ENCODE results near the gene RBSN. TPM values are rescaled to one million over a fixed set of nuclear protein-coding genes. Genes with fewer than 3 reads are reported as not detected.

The RBSN gene
- total RNA-seq, 4 donors from 2014 or later = 45.0 to 56.1 (median 52.0) TPM

DNA sequence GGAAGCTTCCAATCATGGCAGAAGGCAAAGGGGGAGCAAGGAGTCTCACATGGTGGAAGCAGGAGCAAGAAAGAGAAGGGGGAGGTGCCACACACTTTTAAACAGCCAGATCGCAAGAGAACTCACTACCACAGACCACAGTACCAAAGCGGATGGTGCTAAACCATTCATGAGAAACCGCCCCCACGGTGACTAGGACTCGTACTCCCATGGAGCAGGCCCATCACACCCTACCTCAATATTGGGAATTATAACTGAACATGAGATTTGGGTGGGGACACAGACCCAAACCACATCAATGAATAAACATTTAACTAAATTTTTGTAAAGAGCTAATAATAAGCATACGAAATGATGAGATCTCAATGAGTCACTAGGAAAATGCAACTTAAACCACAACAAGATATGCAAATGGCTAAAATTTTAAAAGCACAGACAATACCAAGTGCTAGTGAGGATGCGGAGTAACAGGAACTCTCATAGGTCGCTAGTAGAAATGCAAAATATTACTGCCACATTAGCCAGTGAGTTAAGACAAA is 43.9 kb downstream of the RBSN start:
- H3K4me1 ChIP-seq = no peaks in the 10 kb centered on the region
- no peaks in the 10 kb centered on the region for H3K9me3 ChIP-seq
- intact Hi-C loops (cut with DNase I) = loop anchor here (10.0 kb wide), 1 partner anchor 130 kb away; no protein-coding TSS in a partner anchor
- H3K27me3 ChIP-seq = no peaks in the 10 kb centered on the region
- peaks cover 31 to 42% of the 10 kb centered on the region in 2 donors for H3K36me3 ChIP-seq
- DNase-seq = no peak
- WGBS, 2 donors = 93 to 95% methylated on average over 8 of the region's 8 CpGs
- TF ChIP-seq POLR2A (IDR thresholded peaks at IDR 0.05) = no peak
- TF ChIP-seq, protein P1, sequence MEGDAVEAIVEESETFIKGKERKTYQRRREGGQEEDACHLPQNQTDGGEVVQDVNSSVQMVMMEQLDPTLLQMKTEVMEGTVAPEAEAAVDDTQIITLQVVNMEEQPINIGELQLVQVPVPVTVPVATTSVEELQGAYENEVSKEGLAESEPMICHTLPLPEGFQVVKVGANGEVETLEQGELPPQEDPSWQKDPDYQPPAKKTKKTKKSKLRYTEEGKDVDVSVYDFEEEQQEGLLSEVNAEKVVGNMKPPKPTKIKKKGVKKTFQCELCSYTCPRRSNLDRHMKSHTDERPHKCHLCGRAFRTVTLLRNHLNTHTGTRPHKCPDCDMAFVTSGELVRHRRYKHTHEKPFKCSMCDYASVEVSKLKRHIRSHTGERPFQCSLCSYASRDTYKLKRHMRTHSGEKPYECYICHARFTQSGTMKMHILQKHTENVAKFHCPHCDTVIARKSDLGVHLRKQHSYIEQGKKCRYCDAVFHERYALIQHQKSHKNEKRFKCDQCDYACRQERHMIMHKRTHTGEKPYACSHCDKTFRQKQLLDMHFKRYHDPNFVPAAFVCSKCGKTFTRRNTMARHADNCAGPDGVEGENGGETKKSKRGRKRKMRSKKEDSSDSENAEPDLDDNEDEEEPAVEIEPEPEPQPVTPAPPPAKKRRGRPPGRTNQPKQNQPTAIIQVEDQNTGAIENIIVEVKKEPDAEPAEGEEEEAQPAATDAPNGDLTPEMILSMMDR (IDR thresholded peaks at IDR 0.05) = no peak
- no peak overlapping the region for H3K4me3 ChIP-seq (replicated peaks in 1 of 3)
- H3K27ac ChIP-seq = no peak overlapping the region

DNA sequence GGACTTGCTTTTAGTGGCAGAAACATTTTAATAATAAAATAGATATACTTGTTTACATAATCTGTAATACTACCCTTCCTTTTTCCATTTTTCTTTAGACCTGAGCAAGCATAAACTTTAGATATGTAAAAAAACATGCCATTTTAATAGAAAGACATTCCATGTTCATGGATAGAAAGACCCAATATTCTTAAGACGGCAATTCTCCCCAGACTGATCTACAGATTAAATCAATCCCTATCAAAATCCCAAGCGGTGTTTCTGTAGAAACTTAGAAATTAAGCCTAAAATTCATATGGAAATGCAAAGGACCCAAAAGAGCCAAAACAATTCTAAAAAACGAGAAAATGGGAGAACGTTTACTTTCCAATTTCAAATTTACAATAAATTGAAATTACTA is 45.4 kb downstream of the RBSN start:
- intact Hi-C loops (cut with DNase I) = loop anchor here (10.0 kb wide), 1 partner anchor 129 kb away; no protein-coding TSS in a partner anchor
- WGBS, 2 donors = 97% methylated on average over 4 of the region's 4 CpGs
- Histone ChIP-seq H3K9me3 (no peaks in the 10 kb centered on the region), H3K4me1 (no peaks in the 10 kb centered on the region), H3K36me3 (peaks cover 37 to 47% of the 10 kb centered on the region in 2 donors), H3K27ac (no peak overlapping the region), H3K4me3 (replicated peaks in 1 of 3) (no peak overlapping the region), H3K27me3 (no peaks in the 10 kb centered on the region)
- DNase-seq = no peak
- TF ChIP-seq POLR2A (IDR thresholded peaks at IDR 0.05) = no peak
- TF ChIP-seq, protein P1 (IDR thresholded peaks at IDR 0.05) = no peak

DNA sequence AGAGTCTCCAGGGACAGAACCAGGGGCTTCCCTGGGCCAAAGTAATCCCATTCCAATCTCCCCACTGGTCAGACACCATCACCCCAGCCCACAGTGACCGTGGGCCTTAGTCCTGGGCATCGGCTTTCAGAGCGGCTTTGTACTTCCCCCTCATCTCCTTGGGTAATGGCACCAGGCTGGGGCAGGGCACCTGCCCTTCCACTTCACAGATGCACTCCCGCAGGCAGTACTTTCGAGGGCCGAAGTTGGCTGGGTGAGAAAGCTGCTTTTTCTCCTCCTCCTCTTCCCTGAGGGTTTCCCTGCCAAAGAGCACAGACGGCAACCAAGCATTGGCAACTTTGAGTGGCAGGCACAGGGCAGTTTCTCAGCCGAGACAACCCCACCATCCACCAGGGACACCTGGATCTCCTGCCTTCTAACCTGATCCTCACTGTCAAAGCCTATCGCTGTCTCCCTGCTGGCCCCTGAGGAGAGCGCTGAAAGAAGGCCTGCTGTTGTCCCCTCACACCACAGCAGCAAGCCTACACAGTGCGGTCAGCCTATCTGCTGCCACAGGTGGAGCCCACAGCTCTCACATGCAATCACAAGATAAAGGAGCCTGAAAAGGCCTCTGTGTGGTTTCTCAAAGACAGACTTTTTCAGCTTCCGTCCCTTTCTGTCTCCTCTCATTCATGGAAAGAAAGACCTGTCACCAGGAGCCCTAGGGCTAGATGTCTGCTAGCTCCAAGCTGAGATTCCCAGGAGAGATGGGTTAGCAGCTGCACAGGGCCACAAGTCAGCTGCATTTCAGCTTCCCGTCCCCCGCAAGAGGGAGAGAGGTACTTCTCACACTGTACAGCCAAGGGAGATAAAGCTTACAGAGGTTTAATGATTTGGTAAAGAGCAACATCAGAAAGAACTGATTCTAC is 46.4 kb downstream of the RBSN start:
- intact Hi-C loops (cut with DNase I) = loop anchor here (10.0 kb wide), 1 partner anchor 128 kb away; no protein-coding TSS in a partner anchor
- no peak for DNase-seq
- Histone ChIP-seq H3K36me3 (peaks cover 38 to 47% of the 10 kb centered on the region in 2 donors), H3K27me3 (no peaks in the 10 kb centered on the region), H3K27ac (no peak overlapping the region), H3K4me3 (replicated peaks in 1 of 3) (no peak overlapping the region), H3K9me3 (no peaks in the 10 kb centered on the region), H3K4me1 (no peaks in the 10 kb centered on the region)
- TF ChIP-seq POLR2A (IDR thresholded peaks at IDR 0.05) = no peak
- TF ChIP-seq, protein P1 (IDR thresholded peaks at IDR 0.05) = no peak
- WGBS, 2 donors = 89 to 95% methylated on average over 13 to 14 of the region's 14 CpGs

DNA sequence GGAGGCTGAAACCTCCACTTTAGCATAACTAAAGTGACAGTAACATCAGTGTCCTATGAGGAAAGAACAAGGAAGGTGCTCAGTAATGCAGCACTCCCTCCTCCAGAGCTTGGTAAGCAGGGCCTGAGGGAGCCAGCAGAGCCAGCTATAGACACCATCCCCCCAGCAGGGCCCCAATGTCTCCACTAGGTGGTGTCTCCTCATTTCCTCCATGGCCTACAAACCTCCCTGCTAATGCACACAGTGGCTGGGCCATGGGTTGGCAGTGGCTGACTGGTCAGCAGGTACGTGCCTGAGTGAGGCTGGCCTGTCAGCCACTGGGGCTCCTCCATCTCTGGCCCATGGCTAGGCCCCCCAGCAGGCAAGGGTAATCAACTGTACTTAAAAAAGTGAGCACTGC is 47.4 kb downstream of the RBSN start:
- H3K27ac ChIP-seq = no peak overlapping the region
- no peaks in the 10 kb centered on the region for H3K9me3 ChIP-seq
- H3K4me1 ChIP-seq = no peaks in the 10 kb centered on the region
- peak; percentile 40 to 46 for DNase-seq
- H3K4me3 ChIP-seq (replicated peaks in 1 of 3) = no peak overlapping the region
- H3K27me3 ChIP-seq = no peaks in the 10 kb centered on the region
- WGBS, 2 donors = 67 to 100% methylated on average over 1 of the region's 1 CpG
- TF ChIP-seq, protein P1 (IDR thresholded peaks at IDR 0.05) = peak in 5 of 6 experiments; percentile 11 to 58 (median 41)
- TF ChIP-seq POLR2A (IDR thresholded peaks at IDR 0.05) = no peak
- peaks cover 43 to 48% of the 10 kb centered on the region in 2 donors for H3K36me3 ChIP-seq
- intact Hi-C loops (cut with DNase I) = loop anchor here (10.0 kb wide), 1 partner anchor 127 kb away; no protein-coding TSS in a partner anchor
